Measurements from ENCODE around the gene ITGB1.
"Not testable (repeated sequence)": the region's sequence is repeated elsewhere in the genome, so short reads cannot be mapped to it uniquely, and the experiment has no call there.

Gene ITGB1

GRCh38 chr10:32958085-32959005 is at the start of gene ITGB1:
Gene ITGB1, minus strand, starts transcription at chr10:32958230. Its CDS starts 22,672 bp downstream, at chr10:32935558.
- peak; percentile 69 for DNase-seq (ENCODE audit: low read depth)

GRCh38 chr10:33006342-33006887 is 48.4 kb upstream of the ITGB1 start:
- DNase-seq (ENCODE audit: low read depth): no peak

- DNase-seq (ENCODE audit: low read depth): no peak
Observed at GRCh38 chr10:33005322-33006301, 47.6 kb upstream of the ITGB1 start.

GRCh38 chr10:33001908-33002492 is 44.0 kb upstream of the ITGB1 start:
- DNase-seq (ENCODE audit: low read depth): no peak

GRCh38 chr10:32998060-32998581 is 40.1 kb upstream of the ITGB1 start:
- not testable (repeated sequence) for DNase-seq (ENCODE audit: low read depth)

GRCh38 chr10:32995751-32996150 is 37.7 kb upstream of the ITGB1 start:
- DNase-seq (ENCODE audit: low read depth): no peak

GRCh38 chr10:32995066-32995622 is 37.1 kb upstream of the ITGB1 start:
- no peak for DNase-seq (ENCODE audit: low read depth)

- DNase-seq (ENCODE audit: low read depth): not testable (repeated sequence)
Observed at GRCh38 chr10:32994632-32995031, 36.6 kb upstream of the ITGB1 start.

GRCh38 chr10:32992310-32992709 is 34.3 kb upstream of the ITGB1 start:
- not testable (repeated sequence) for DNase-seq (ENCODE audit: low read depth)

GRCh38 chr10:32990811-32991210 is 32.8 kb upstream of the ITGB1 start:
- no peak for DNase-seq (ENCODE audit: low read depth)

- DNase-seq (ENCODE audit: low read depth): no peak
Observed at GRCh38 chr10:32988604-32989003, 30.6 kb upstream of the ITGB1 start.

GRCh38 chr10:32987172-32987571 is 29.1 kb upstream of the ITGB1 start:
- DNase-seq (ENCODE audit: low read depth): no peak

- no peak for DNase-seq (ENCODE audit: low read depth)
Observed at GRCh38 chr10:32985775-32986350, 27.8 kb upstream of the ITGB1 start.

GRCh38 chr10:32985341-32985764 is 27.3 kb upstream of the ITGB1 start:
- no peak for DNase-seq (ENCODE audit: low read depth)

- no peak for DNase-seq (ENCODE audit: low read depth)
Observed at GRCh38 chr10:32984003-32984600, 26.1 kb upstream of the ITGB1 start.

GRCh38 chr10:32982911-32983909 is 25.2 kb upstream of the ITGB1 start:
- no peak for DNase-seq (ENCODE audit: low read depth)

- DNase-seq (ENCODE audit: low read depth): no peak
Observed at GRCh38 chr10:32982293-32982709, 24.3 kb upstream of the ITGB1 start.

- no peak for DNase-seq (ENCODE audit: low read depth)
Observed at GRCh38 chr10:32981760-32982159, 23.7 kb upstream of the ITGB1 start.
